HG03354 (cell line): ENCODE data around the gene P4HTM.

Source experiments
- ATAC-seq: cut with Tn5 transposase; IDR thresholded peaks from one replicate; pipeline ENCODE4 v1.9.1; 2021; ENCODE audit warnings: mild to moderate bottlenecking; ENCODE audit not compliant: unreplicated experiment, poor library complexity, severe bottlenecking

The P4HTM gene

DNA sequence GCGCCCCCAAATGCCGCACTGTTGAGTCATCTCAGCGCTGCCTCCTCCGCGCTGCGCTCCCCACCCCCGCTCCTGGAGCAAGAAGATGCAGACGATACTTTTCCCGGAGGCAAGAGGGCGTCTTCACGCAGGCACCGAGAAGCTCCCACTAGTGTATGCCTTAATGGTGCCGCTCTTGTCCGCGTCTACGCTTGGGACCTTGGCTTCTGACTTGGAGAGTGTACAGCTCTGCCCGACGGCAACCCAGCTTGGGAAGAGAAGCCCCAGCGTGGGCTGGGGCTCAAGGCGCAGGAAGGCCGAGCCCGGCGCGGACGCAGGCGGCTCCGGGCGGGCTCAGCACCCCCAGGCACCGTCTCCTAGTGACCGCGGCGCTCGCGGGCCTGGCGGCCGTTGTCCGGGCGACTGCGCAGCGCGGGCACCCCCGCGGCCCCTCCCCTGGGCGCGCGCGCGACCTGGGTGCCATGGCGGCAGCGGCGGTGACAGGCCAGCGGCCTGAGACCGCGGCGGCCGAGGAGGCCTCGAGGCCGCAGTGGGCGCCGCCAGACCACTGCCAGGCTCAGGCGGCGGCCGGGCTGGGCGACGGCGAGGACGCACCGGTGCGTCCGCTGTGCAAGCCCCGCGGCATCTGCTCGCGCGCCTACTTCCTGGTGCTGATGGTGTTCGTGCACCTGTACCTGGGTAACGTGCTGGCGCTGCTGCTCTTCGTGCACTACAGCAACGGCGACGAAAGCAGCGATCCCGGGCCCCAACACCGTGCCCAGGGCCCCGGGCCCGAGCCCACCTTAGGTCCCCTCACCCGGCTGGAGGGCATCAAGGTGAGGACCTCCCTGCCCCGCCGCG, at the start of gene P4HTM:
Gene P4HTM, plus strand, starts transcription at position 446 of the 840 bp plus-strand sequence. Its CDS starts 16 bp downstream, at position 462.
- peak; percentile 65 for ATAC-seq

DNA sequence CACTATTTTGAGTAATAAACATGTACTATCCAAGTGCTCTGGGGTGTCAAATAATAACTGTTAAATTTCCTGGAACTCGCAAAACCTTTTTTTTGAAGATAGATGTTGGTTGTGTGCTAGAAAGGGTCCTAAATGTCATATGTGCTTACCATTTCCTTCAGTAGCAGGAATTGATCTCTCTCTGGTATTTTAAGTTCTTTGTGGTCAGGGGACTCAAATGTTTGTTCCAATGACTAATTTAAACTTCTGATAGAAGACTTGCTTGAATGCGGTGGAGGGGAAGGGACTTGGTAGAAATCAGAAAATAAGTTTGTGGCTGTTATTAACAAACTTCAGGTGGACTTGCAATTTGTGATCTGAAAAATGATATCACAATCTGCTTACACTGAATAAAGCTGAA, 44.6 kb upstream of the P4HTM start:
- no peak for ATAC-seq

DNA sequence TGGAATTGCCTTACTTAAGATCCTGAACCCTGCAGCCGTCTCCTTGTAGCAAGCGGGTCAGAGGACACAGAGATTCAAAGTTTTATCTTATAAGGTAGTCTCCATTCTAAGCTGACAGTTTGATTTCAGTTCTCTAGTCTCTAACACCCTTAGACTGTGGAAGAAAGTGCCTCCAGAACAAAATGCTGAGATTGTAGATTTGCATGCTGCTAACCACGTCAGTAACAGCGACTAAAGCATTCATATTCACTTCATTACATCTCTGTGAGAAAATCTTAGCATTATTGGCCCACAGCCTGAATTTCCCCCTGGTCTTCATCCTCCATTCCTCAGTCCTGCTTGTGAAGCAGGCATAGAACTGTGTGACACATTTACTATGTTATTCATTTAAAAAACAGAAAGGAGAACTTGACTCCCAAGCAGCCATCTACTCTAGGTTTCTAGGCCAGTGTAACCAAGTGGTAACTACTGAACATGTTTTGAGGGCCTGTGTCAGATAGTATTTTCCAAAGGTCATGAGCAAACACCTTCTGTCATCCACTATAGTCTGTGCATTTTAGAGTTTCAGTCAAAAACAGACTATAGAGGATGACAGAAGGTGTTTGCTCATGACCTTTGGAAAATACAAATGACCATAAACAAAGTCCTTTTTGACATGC, 44.0 kb upstream of the P4HTM start:
- ATAC-seq: no peak

- no peak for ATAC-seq
These were observed 40.7 kb upstream of the P4HTM start for GRCh38 chr3:48949376-48949717.

- no peak for ATAC-seq
These were observed 40.0 kb upstream of the P4HTM start for GRCh38 chr3:48950051-48950450.

GRCh38 chr3:48951764-48952163, 38.3 kb upstream of the P4HTM start:
- no peak for ATAC-seq

- no peak for ATAC-seq
These were observed 37.4 kb upstream of the P4HTM start for GRCh38 chr3:48952510-48953118.

- no peak for ATAC-seq
These were observed 32.9 kb upstream of the P4HTM start for GRCh38 chr3:48957006-48957705.

DNA sequence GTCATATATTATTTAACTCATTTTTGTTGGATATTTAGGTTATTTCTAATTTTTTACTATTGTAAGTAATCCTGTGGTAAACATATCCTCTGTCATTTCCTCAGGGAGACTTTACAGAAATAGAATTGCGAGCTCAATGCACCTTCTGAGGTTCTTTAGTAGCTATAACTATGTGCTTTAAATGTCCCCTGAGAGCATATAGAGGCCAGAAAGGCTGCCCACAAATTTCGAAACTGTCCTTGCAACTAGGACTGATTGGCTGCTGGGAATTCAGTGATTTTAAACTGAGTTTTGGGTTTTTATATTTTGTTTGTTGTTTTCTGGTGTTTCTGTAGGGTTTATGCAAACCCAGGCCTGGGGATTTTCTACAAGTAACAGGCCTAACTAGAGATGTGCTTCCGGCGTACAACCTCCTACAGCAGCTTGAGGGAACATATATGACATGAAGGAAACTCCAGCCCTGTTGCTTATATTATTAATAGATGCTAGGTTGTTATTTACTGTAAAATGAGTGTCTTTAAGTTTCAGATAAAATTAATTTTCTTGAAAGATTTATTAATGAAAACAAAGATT, 29.1 kb upstream of the P4HTM start:
- ATAC-seq: no peak

DNA sequence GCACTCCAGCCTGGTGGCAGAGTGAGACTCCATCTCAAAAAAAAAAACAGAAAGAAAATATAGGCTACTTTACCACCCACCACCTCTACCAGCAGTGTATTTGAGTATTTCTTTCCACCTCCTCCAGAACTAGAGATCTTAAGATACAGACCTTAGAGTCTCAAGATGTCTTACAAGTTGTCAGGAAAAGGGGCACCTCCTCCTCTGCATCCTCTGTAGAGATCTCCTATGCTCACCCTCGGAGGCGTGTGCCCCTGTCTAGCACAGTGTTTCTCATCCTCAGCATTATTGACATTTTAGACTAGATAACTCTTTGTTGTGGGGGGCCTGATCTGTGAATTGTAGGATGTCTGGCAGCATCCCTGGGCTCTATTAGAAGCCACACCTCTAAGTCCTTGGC, 27.7 kb upstream of the P4HTM start:
- no peak for ATAC-seq

GRCh38 chr3:48962939-48963338, 27.1 kb upstream of the P4HTM start:
- no peak for ATAC-seq

- no peak for ATAC-seq
These were observed 26.4 kb upstream of the P4HTM start for GRCh38 chr3:48963591-48963990.

DNA sequence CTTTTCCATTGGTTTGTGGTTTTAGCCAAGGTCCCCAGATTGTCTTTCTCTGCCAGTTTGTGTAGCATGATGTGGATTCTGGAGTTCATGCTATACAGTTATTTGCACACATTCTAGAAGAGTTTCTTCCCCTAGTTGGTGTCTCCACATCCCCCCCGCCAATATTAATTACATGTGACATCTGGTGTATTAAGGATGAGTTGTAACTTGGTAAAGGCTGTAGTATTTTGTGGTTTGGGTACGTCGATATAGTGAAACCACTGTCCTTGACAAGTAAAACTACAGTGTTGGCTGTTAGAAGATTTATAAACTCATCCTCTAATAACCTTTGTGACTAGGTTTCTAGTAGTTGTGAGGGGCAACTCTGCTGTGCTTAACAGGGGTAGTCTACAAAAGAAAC, 23.7 kb upstream of the P4HTM start:
- ATAC-seq: no peak

- ATAC-seq: no peak
These were observed 23.1 kb upstream of the P4HTM start for GRCh38 chr3:48966876-48967361.

GRCh38 chr3:48970586-48970985, 19.5 kb upstream of the P4HTM start:
- ATAC-seq: no peak

DNA sequence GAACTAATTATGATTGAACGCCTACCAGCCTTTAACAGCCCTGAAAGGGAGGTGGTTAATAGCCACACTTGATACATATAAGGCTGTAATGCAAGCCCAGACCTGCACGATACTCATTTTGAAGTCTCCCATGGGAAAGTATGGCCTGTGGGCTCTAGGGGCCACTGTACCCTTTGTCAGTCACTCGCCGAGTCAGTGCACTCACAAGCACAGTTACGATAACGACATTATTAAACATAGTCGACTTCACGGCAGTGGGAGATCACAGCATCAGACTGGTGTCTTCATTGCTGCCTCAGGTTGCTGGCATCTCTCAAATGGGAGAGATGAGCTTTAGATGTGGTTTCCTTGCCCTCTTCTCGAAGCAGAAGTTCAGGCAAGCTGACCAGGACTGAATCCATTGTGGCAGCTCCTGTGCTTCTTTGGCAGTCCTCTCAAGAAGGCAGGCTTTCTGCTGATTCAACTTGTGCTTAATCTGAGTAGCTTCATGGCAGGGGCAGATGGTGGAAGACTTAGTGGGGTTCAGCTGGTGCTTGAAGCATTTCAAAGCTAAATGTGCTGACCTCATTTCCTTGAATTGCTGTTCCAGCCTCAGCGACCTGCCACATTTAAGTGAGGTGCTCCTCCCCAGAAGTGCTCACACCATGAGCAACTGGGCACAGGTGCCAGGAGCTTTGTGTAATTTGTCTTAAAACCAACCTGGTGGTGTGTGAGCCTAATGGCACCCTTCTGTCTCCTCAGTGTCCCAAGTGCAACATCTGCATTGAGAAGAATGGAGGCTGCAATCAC, 15.8 kb upstream of the P4HTM start:
- no peak for ATAC-seq

DNA sequence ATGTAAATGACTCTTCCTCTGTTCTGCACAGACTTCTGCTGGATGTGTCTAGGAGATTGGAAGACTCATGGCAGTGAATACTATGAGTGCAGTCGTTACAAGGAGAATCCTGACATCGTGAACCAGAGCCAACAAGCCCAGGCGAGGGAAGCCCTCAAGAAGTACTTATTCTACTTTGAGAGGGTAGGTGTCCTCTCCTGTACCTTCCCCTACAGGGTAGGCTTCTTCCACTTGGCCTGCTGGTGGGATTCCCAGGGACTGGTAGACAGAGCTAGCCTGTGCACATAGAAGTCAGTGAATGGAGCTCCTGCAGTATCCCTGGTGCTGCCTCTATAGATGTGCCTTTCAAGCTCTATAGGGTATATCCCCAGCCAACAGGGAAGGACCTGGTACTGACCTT, 10.6 kb upstream of the P4HTM start:
- ATAC-seq: no peak

DNA sequence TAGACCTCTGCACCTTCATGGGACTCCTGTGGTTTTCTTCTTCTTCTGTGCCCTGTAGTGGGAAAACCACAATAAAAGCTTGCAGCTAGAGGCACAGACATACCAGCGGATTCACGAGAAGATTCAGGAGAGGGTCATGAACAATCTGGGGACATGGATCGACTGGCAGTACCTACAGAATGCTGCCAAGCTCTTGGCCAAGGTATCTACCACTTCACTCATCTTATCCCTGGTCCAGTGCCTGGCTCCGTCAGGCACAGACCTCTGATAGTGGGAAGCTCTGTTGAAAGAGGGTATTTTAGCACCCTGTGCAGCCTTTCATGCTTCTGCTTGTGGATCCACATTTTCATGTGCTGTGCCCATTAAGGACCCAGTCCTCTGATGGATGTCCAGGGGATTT, 9.7 kb upstream of the P4HTM start:
- no peak for ATAC-seq

GRCh38 chr3:48982016-48982415, 8.0 kb upstream of the P4HTM start:
- ATAC-seq: no peak
